HepG2 (cell line): Measurements from ENCODE around the gene ITGB3. TPM values are rescaled to one million over a fixed set of nuclear protein-coding genes. Genes with fewer than 3 reads are reported as not detected.

Experiments
- ATAC-seq: fragments of 200-7000 bp; cut with Tn5 transposase; 3 replicates; pipeline ENCODE4 v1.9.1; 2020; ENCODE audit warnings: mild to moderate bottlenecking, moderate library complexity
- BruUV-seq: library from RNA; stranded (reverse); fragments of 400-500 nt; replicated peaks from 2 replicates; lab custom pipeline; 2021; lab: Mats Ljungman, UMichigan
- CTCF ChIA-PET: fragments of 300-600 bp; formaldehyde crosslinking; extraction: SDS; loops from one replicate; lab custom pipeline; 2021; ENCODE audit warnings: low total read pairs, inconsistent platforms, low intra/inter-chr PET ratio; lab: Yijun Ruan, JAX
- POLR2A ChIA-PET: fragments of 350-600 bp; sonication (Branson Sonifier 250); formaldehyde crosslinking; loops from one replicate; lab custom pipeline; 2020; ENCODE audit warnings: antibody characterized with exemption, inconsistent platforms; lab: Yijun Ruan, JAX
- DNase-seq: peaks from one replicate; pipeline ENCODE4 v3.0.0-alpha.2; 2015; ENCODE audit warnings: low spot score
- FAIRE-seq: peaks from 3 replicates; lab custom pipeline; 2011; peaks lifted over from hg19 to GRCh38; lab: Jason Lieb, UNC
- H2AFZ ChIP-seq: one replicate; pipeline ENCODE4 v1.6.1; 2011; ENCODE audit warnings: low read length, inconsistent platforms
- H3K27ac ChIP-seq: fragments of 300-600 bp; 3 replicates; pipeline ENCODE4 v1.8.0; 2011; ENCODE audit warnings: mixed run types, mild to moderate bottlenecking, mixed read lengths, low read length, inconsistent platforms; ENCODE audit not compliant: insufficient read depth; ENCODE audit errors: extremely low read length
- H3K27me3 ChIP-seq, 2 experiments: fragments of 200-600 bp in 1 of 2; 2 replicates in 1 of 2; 3 replicates in 1 of 2; pipeline versions ENCODE4 v1.6.0 to v1.8.0; 2011; ENCODE audit warnings: low read length in 2 of 2, mild to moderate bottlenecking in 2 of 2, moderate library complexity in 2 of 2, inconsistent platforms in 1 of 2; ENCODE audit not compliant: insufficient read depth in 2 of 2, control insufficient read depth in 1 of 2
- H3K36me3 ChIP-seq, 2 experiments: fragments of 200-600 bp in 1 of 2; replicated peaks in 1 of 2; 2 replicates in 1 of 2; 3 replicates in 1 of 2; pipeline versions ENCODE4 v1.5.1 to v1.8.0; 2011; ENCODE audit warnings: low read length in 2 of 2, inconsistent platforms in 1 of 2; ENCODE audit not compliant: insufficient read depth in 2 of 2, control insufficient read depth in 1 of 2
- H3K4me1 ChIP-seq: 2 replicates; pipeline ENCODE4 v1.5.1; 2012; ENCODE audit warnings: low read length, inconsistent platforms; ENCODE audit not compliant: insufficient read depth
- H3K4me2 ChIP-seq: 2 replicates; pipeline ENCODE4 v1.6.0; 2011; ENCODE audit warnings: low read depth, low read length, inconsistent platforms
- H3K4me3 ChIP-seq, 3 experiments: fragments of 200-600 bp in 1 of 3; sonication (generic), shearing (Covaris generic) in 1 of 3; replicated peaks in 1 of 3; 2 replicates each; pipeline ENCODE4 v1.5.1; 2011 to 2016; ENCODE audit warnings: low read length in 3 of 3, inconsistent platforms in 2 of 3, low read depth in 2 of 3, mild to moderate bottlenecking in 2 of 3, control low read depth in 1 of 3, mixed read lengths in 1 of 3; ENCODE audit not compliant: insufficient read depth in 1 of 3
- H3K79me2 ChIP-seq: one replicate; pipeline ENCODE4 v1.6.1; 2011; ENCODE audit warnings: low read length, inconsistent platforms; ENCODE audit not compliant: insufficient read depth
- H3K9ac ChIP-seq: 2 replicates; pipeline ENCODE4 v1.6.0; 2011; ENCODE audit warnings: mild to moderate bottlenecking, low read depth, low read length, inconsistent platforms; ENCODE audit not compliant: insufficient read depth
- H3K9me3 ChIP-seq: 2 replicates; pipeline ENCODE4 v1.5.1; 2012; ENCODE audit warnings: mild to moderate bottlenecking, low read length
- H4K20me1 ChIP-seq: 2 replicates; pipeline ENCODE4 v1.6.0; 2011; ENCODE audit warnings: inconsistent platforms, mild to moderate bottlenecking, low read length, moderate library complexity; ENCODE audit not compliant: insufficient read depth
- GABPA ChIP-seq, 2 experiments: IDR thresholded peaks; 2 replicates each; pipeline ENCODE4 v1.6.1; 2011 to 2016; ENCODE audit warnings: low read depth in 2 of 2, low read length in 1 of 2, missing biosample characterization in 1 of 2, missing genetic modification characterization in 1 of 2
- PATZ1 ChIP-seq: sonication (generic); formaldehyde crosslinking; IDR thresholded peaks from 2 replicates; pipeline ENCODE4 v1.4.0; 2020; ENCODE audit warnings: missing genetic modification reagents
- SMAD9 ChIP-seq: sonication (generic); formaldehyde crosslinking; IDR thresholded peaks from 2 replicates; pipeline ENCODE4 v1.5.1; 2020; ENCODE audit warnings: mild to moderate bottlenecking, missing genetic modification reagents
- ZBTB37 ChIP-seq: sonication (generic); formaldehyde crosslinking; IDR thresholded peaks from 2 replicates; pipeline ENCODE4 v1.4.0; 2020; ENCODE audit warnings: mild to moderate bottlenecking, missing genetic modification reagents
- ZNF605 ChIP-seq: sonication (generic); formaldehyde crosslinking; IDR thresholded peaks from 2 replicates; pipeline ENCODE4 v1.8.0; 2022; ENCODE audit warnings: mild to moderate bottlenecking, missing genetic modification reagents
- ZSCAN29 ChIP-seq: sonication (generic); formaldehyde crosslinking; conservative IDR thresholded peaks from 2 replicates; pipeline ENCODE4 v1.4.0; 2020; ENCODE audit warnings: mild to moderate bottlenecking, missing genetic modification reagents
- WGBS: methylation state at CpG from one replicate; pipeline ENCODE4 v1.1.6; 2017; ENCODE audit warnings: low lambda C conversion rate; 5-methylcytosine and 5-hydroxymethylcytosine counted together
- in situ Hi-C: cut with HindIII; loops from 2 replicates; pipeline ENCODE4 v1.10.0; 2017; ENCODE audit warnings: low pct_unique_long_range_greater_than_20kb; ENCODE audit not compliant: extremely low pct_ligation_motif_present
- intact Hi-C: fragments of 100-400 bp; cut with micrococcal nuclease; formaldehyde crosslinking; loops from one replicate; pipeline ENCODE4 v1.10.0; 2022; ENCODE audit not compliant: unreplicated experiment
- polyA plus RNA-seq, 8 experiments: library from polyadenylated mRNA; depleted of rRNA in 3 of 8; stranded (reverse) in 7 of 8; unstranded in 1 of 8; fragments of >200 nt; fragmentation: Illumina TruSeq in 4 of 8; extraction: Trizol in 4 of 8; gene quantifications; 2 replicates each; pipeline versions ENCODE4 v1.2.1 to v1.2.3, GENCODE V29; 2011 to 2016; ENCODE audit warnings: low read depth in 4 of 8, missing spikeins in 1 of 8, mixed read lengths in 1 of 8; ENCODE audit not compliant: insufficient read depth in 1 of 8
- total RNA-seq, 5 experiments: library from RNA; depleted of rRNA; stranded (reverse); fragments of >200 nt; fragmentation: Illumina TruSeq; extraction: Trizol; gene quantifications; 2 replicates each; pipeline ENCODE4 v1.2.3, GENCODE V29; 2016; ENCODE audit warnings: low read depth in 1 of 5

ITGB3 gene
- total and polyA plus RNA-seq, 2 of the 13 experiments (the other 11 are each of a cell fraction or from before 2014, with no cell fraction given): 0.09 to 0.31 TPM

- H3K36me3 ChIP-seq: no peaks in the 10 kb centered on the region
- in situ Hi-C loops: loop anchor here (5.0 kb wide), 1 partner anchor 86 kb away; no protein-coding TSS in a partner anchor
- no peak overlapping the region; the same call in 1 of the 2 replicates for H3K4me2 ChIP-seq
- TF ChIP-seq PATZ1 (CRISPR knock-in tag) (no peak), ZBTB37 (CRISPR knock-in tag) (no peak), GABPA (IDR thresholded peaks at IDR 0.05; ENCODE audit: low read depth, low read length) (no peak), GABPA (CRISPR knock-in tag; IDR thresholded peaks at IDR 0.05; ENCODE audit: low read depth) (no peak), ZSCAN29 (CRISPR knock-in tag) (no peak), SMAD9 (CRISPR knock-in tag) (no peak), ZNF605 (CRISPR knock-in tag) (no peak)
- TF ChIP-seq, all 625 proteins: peak for 0
- DNase-seq (no peak), FAIRE-seq (no peak), ATAC-seq (no peak)
- peaks cover 1 to 16% of the 10 kb centered on the region in 2 experiments; a peak in 2 of 5 replicates for H3K27me3 ChIP-seq
- ChIA-PET POLR2A (no interaction called here), CTCF (interaction anchor here (3.1 kb wide), 1 partner anchor 84 kb away, joined by 65 read pairs; no protein-coding TSS in a partner anchor)
- intact Hi-C loops: no loop called here
- no peak overlapping the region for H3K9ac ChIP-seq
- no TSS peak for BruUV-seq
- no peak overlapping the region for H2AFZ ChIP-seq
- no peaks in the 10 kb centered on the region for H4K20me1 ChIP-seq
- H3K4me1 ChIP-seq: peaks cover 23% of the 10 kb centered on the region
- no peak overlapping the region for H3K4me3 ChIP-seq
- no peaks in the 10 kb centered on the region for H3K9me3 ChIP-seq
- WGBS: 4% methylated on average over 3 of the region's 3 CpGs
- H3K27ac ChIP-seq: no peak overlapping the region
- no peaks in the 10 kb centered on the region for H3K79me2 ChIP-seq
Observed at GRCh38 chr17:47231334-47231733, 22.3 kb upstream of the ITGB3 start.
